NCI-H1694 treated with DMSO at 0.1 percent for 48 hours (cell line): ENCODE results near the gene HLA-B.
"Not testable (repeated sequence)": the region's sequence is repeated elsewhere in the genome, so short reads cannot be mapped to it uniquely, and the experiment has no call there.

ENCODE experiments used
- DNase-seq: peaks from one replicate; lab custom pipeline; 2025; lab: John Stamatoyannopoulos, UW

HLA-B gene

DNA sequence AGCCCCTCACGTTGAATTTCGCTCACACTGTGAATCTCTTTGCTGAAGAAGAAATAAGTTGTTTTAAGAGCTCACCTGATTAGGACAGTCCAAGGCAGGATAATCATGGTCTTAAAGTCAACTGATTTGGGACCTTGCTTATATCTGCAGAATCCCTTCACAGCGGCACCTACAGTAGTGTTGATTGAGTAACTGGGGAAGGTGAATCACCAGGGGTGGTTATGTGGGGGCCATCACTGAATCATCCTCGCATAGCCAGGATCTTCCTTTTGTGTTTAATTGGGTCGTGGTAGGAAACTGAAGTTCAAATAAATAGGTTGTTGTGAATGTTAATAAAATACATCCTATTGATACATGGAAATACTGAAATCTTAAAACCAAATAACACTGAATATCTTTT is 26.2 kb upstream of the HLA-B start:
- DNase-seq = no peak

DNA sequence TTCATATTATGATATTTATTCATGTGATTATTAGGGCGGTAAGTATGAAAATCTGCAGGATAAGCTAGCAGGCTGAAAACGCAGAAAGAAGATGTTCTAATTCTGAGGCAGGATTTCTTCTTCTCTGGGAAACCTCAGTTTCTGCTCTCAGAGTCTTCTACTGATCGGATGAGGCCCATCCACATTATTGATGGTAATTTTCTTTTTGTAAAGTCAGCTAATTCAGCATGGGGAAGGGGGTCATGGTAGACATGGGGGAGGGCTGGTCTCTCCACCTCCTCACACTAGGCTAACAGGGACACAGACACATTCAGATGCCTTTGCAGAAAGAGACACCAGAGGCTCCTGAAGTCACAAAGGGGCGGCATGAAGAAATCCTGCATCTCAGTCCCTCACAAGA is 24.7 kb upstream of the HLA-B start:
- DNase-seq = no peak

- no peak for DNase-seq
Measured at GRCh38 chr6:31379850-31380249, 22.9 kb upstream of the HLA-B start.

GRCh38 chr6:31378721-31379103 is 21.7 kb upstream of the HLA-B start:
- no peak for DNase-seq

DNA sequence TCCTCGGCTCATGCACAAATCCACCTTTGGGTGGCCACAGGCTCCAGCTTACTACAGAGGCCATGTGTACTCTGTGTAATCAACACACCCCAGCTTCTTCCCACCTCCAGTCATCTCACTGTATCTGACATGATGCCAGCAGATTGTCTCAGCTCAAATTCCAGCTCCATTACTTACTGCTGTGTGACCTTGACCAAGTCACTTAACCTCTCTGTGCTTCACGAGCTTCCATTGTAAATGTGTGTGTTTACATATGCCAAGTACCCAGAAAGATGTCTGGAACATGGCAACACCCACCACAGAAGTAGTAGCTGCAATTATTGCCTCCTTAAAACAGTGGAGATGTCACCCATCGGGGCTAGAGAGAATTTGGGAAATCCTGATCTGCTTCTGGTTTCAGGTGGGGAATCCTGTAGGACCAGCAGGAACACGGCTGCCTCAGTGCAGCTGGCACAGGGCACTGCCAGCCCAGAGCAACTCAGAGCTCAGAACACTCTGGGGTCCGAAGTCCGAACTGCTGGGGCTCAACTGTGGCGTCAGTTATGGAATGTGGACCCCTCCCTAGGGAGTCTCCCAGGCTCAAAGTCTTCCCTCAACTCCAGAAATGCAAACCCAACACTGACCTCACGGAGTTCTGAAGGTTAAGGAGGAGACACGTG is 21.2 kb upstream of the HLA-B start:
- no peak for DNase-seq

GRCh38 chr6:31377029-31377428 is 20.1 kb upstream of the HLA-B start:
- no peak for DNase-seq

- DNase-seq = no peak
Measured at GRCh38 chr6:31375699-31376098, 18.7 kb upstream of the HLA-B start.

- DNase-seq = not testable (repeated sequence)
Measured at GRCh38 chr6:31374118-31374517, 17.1 kb upstream of the HLA-B start.

GRCh38 chr6:31368461-31368860 is 11.5 kb upstream of the HLA-B start:
- no peak for DNase-seq

GRCh38 chr6:31366693-31367470 is 9.9 kb upstream of the HLA-B start:
- DNase-seq = peak; percentile 50

GRCh38 chr6:31365864-31366263 is 8.9 kb upstream of the HLA-B start:
- no peak for DNase-seq

GRCh38 chr6:31363811-31364210 is 6.8 kb upstream of the HLA-B start:
- no peak for DNase-seq

- no peak for DNase-seq
Measured at GRCh38 chr6:31362751-31363150, 5.8 kb upstream of the HLA-B start.

GRCh38 chr6:31359581-31359980 is 2.6 kb upstream of the HLA-B start:
- no peak for DNase-seq

DNA sequence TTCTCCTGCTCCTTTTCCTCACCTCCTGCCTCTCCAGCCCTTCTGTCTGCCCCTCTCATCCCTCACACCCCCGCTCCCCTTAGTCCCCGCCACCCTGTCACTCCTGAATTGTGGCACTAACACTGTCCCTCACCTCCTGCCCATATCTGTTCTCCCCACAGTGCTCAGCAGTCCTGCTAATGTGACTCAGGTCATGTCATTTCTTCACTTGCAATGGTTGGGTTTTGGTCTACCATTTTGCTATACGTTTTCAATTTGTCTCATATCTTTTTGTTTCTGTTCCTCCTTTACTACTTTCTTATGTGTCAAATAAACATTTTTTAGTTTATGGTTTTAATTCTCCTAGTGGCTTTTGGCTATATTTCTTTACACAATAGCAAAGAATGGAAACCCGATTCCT is 1.3 kb upstream of the HLA-B start:
- no peak for DNase-seq

- no peak for DNase-seq
Measured at GRCh38 chr6:31357886-31358285, 907 bp upstream of the HLA-B start.

- DNase-seq = no peak
Measured at GRCh38 chr6:31356216-31356945, 598 bp downstream of the HLA-B start.

DNA sequence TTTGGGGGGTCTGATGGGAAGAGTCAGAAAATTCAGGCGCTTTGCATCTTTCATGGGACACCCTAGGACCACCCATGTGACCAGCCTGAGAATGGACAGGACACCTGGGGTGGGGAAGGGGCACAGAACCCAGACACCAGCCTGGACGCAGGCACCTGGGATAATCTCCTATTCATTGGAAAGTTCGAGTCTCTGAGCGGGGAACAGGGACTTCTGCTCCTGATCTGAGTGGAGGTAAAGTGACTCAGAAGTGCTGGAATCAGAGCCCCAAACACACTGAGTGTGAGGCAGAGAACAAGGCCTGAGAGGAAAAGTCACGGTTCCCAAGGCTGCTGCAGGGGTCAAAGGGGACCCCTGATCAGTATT is 1.4 kb downstream of the HLA-B start:
- no peak for DNase-seq

- no peak for DNase-seq
Measured at GRCh38 chr6:31354864-31355582, 2.0 kb downstream of the HLA-B start.

- no peak for DNase-seq
Measured at GRCh38 chr6:31354158-31354863, 2.7 kb downstream of the HLA-B start.

- no peak for DNase-seq
Measured at GRCh38 chr6:31353384-31353945, 3.5 kb downstream of the HLA-B start.
